22Rv1 (cell line): ENCODE measurements around the gene ZNF3.
A peak's percentile ranks its signal among the peaks of the same experiment; 100 is the strongest.

ENCODE experiments used
- H3K27ac ChIP-seq: fragments of 450-650 bp; 2 replicates; pipeline ENCODE4 v1.5.1; 2017
- CTCF ChIP-seq: fragments of 450-650 bp; IDR thresholded peaks from 2 replicates; pipeline ENCODE4 v1.5.1; 2017; ENCODE audit warnings: mild to moderate bottlenecking
- ZFX ChIP-seq: fragments of 450-650 bp; IDR thresholded peaks from 2 replicates; pipeline ENCODE4 v1.6.1; 2017; ENCODE audit warnings: antibody characterized with exemption, borderline replicate concordance

The ZNF3 gene

GRCh38 chr7:100093054-100093453 lies 11.5 kb upstream of the ZNF3 start:
- H3K27ac ChIP-seq, result peak overlapping the region; percentile 82
- TF ChIP-seq ZFX (no peak), CTCF (no peak)

GRCh38 chr7:100091411-100092181 lies 10.1 kb upstream of the ZNF3 start:
- peak overlapping the region; percentile 82 for H3K27ac ChIP-seq
- TF ChIP-seq ZFX (no peak), CTCF (no peak; the same call in 1 of the 2 replicates)

- TF ChIP-seq CTCF (no peak), ZFX (no peak)
- peak overlapping the region; percentile 82 for H3K27ac ChIP-seq
Observed at GRCh38 chr7:100090527-100091410, 9.2 kb upstream of the ZNF3 start.

GRCh38 chr7:100089458-100090196 lies 8.1 kb upstream of the ZNF3 start:
- H3K27ac ChIP-seq, result peak overlapping the region; percentile 82
- TF ChIP-seq CTCF (no peak), ZFX (no peak)

GRCh38 chr7:100088621-100089457 lies 7.3 kb upstream of the ZNF3 start, which contains the start of gene COPS6:
Gene COPS6, plus strand, starts transcription at chr7:100088969. Its CDS starts 22 bp downstream, at chr7:100088991.
- H3K27ac ChIP-seq, result peak within 1 kb of the TSS; percentile 82
- TF ChIP-seq ZFX, result no peak
- TF ChIP-seq CTCF, result no peak

- H3K27ac ChIP-seq, result peak overlapping the region; percentile 82
- no peak for TF ChIP-seq CTCF
- TF ChIP-seq ZFX, result no peak
Observed at GRCh38 chr7:100088095-100088620, 6.6 kb upstream of the ZNF3 start.
